GM18511 (cell line): ENCODE measurements around the gene POLH.
A peak's percentile ranks its signal among the peaks of the same experiment; 100 is the strongest.
"Not testable (repeated sequence)": the region's sequence is repeated elsewhere in the genome, so short reads cannot be mapped to it uniquely, and the experiment has no call there.

ENCODE experiments used
- ATAC-seq: cut with Tn5 transposase; IDR thresholded peaks from one replicate; pipeline ENCODE4 v1.9.1; 2021; ENCODE audit warnings: mild to moderate bottlenecking, moderate library complexity; ENCODE audit not compliant: unreplicated experiment

Gene POLH

GRCh38 chr6:43575772-43576551, at the start of gene POLH, which contains the start of gene XPO5:
TSS of gene POLH (plus strand) at chr6:43576185. CDS start at chr6:43582320, 6,135 bp downstream.
TSS of gene XPO5 (minus strand) at chr6:43576038. CDS start at chr6:43575864, 174 bp downstream.
- ATAC-seq: peak; percentile 88

GRCh38 chr6:43532201-43532600, 43.8 kb upstream of the POLH start:
- no peak for ATAC-seq

DNA sequence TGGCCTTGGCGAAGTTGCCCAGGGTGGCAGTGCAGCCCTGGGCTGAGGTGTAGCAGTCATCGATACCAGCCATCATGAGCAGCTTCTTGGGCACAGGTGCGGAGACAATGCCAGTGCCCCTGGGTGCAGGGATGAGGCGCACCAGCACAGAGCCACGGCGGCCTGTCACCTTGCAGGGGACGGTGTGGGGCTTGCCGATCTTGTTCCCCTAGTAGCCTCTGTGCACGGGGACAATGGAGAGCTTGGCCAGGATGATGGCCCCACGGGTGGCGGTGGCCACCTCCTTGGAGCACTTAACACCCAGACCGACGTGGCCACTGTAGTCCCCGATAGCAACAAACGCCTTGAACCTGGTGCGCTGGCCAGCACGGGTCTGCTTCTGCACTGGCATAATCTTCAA, 37.0 kb upstream of the POLH start:
- not testable (repeated sequence) for ATAC-seq

DNA sequence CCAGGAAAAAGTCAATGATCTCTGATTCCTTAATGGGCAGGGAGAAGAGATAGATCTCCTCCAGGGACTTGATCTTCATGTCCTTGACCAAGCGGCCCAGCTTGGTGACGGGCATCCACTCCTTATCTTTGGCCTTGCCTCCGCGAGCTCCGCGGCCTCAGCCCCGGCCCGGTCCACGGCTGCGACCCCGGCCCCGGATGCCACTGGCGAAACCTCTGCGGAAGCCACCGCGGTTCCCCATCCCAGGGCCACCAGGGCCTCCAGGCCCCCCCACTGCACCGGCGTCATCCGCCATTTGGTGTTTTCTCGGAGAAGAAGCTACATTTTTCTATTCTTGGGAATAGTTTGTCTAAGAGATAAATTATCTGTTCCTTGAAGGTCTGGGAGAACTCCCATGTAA, 36.6 kb upstream of the POLH start:
- ATAC-seq: not testable (repeated sequence)

DNA sequence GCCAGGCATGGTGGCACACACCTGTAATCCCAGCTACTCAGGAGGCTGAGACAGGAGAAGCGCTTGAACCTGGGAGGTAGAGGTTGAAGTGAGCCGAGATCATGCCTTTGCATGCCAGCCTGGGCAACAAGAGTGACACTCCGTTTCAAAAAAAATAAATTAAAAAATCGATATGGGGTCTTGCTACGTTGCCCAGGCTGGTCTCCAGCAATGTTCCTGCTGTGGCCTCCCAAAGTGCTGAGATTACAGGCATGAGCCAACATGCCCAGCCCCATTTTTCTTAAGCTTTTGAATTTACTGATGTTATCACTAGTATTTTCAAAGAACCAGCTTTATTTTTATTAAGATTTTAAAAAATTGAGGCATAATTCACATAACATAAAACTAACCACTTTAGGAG, 35.5 kb upstream of the POLH start:
- no peak for ATAC-seq

DNA sequence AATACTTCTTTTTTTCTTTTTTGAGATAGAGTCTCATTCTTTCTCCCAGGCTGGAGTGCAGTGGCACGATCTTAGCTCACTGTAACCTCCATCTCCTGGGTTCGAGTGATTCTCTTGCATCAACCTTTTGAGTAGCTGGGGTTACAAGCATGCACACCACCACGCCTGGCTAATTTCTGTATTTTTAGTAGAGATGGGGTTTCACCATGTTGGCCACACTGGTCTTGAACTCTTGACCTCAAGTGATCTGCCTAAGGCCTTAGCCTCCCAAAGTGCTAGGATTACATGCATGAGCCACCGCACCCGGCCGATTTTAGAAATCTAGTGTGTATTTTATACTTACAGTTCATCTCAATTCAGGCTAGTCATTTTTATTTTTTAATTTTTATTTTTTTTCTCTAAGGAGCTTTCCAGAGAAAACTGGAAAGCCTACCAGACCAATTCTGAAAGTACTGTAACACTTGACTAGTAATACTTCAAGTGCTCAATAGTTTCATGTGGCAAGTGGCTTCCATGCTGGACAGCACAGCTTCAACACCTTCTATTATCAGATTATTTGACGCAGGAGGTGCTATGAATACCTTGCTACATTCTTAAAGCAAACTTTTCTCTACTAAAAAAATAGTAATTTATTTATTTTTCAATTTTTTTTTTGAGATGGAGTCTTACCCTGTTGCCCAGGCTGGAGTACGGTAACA, 34.1 kb upstream of the POLH start:
- no peak for ATAC-seq

- ATAC-seq: no peak
These were observed 31.5 kb upstream of the POLH start for GRCh38 chr6:43544461-43544860.

DNA sequence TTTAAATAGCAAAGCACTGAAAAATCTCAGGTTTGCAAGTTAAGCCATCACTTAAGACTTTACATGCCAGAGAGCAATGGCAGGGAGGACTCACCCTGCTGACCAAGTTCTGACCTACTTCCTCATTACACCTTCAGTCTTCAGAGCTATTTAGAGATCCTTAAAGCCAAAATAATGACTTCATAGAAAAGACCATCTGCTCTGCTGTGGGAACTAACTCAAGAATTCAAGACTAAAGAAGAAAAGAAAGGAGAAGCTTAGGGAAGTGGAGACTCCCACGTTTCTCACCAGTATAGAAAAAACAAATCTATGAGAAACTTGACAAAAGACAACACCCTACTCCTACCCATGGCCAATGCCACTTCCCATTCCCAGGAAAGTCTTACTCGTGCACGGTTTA, 28.8 kb upstream of the POLH start:
- no peak for ATAC-seq

- not testable (repeated sequence) for ATAC-seq
These were observed 18.4 kb upstream of the POLH start for GRCh38 chr6:43557620-43558019.

DNA sequence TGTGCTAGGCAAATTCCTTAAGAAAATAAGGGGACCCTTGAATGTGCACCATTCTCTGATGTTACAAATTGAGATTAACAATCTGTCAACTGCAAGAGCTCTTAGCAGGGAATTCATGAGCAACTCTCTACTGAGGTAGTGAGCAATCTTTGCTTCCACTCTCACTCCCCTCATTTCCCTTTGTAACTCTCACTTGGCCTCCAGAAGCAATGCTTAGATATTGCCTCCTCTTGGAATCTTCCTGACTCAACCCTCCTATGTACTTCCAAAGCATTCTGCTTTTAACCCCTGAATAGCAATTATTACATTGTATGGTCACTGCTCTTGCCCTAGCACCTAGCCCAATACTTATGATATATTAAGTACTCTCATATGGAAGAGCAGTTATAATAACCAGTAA, 16.7 kb upstream of the POLH start:
- no peak for ATAC-seq

- no peak for ATAC-seq
These were observed 5.0 kb upstream of the POLH start for GRCh38 chr6:43570876-43571441.

DNA sequence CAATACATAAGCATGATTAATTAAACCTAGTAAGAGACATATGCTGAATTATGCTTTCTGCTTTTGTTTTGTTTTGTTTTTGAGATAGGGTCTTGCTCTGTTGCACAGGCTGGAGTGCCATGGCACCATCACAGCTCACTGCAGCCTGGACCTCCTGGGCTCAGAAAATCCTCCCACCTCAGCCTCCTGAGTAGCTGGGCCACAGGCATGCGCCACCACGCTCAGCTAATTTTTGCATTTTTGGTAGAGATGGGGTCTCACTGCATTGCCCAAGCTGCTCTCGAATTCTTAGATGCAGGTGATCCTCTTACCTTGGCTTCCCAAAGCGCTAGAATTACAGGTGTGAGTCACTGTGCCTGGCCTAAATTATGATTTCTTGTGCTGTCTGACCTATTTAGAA, 4.0 kb upstream of the POLH start:
- ATAC-seq: no peak

- ATAC-seq: peak; percentile 18
These were observed 747 bp upstream of the POLH start for GRCh38 chr6:43575105-43575771.

- no peak for ATAC-seq
These were observed 2.8 kb downstream of the POLH start for GRCh38 chr6:43578748-43579147.

DNA sequence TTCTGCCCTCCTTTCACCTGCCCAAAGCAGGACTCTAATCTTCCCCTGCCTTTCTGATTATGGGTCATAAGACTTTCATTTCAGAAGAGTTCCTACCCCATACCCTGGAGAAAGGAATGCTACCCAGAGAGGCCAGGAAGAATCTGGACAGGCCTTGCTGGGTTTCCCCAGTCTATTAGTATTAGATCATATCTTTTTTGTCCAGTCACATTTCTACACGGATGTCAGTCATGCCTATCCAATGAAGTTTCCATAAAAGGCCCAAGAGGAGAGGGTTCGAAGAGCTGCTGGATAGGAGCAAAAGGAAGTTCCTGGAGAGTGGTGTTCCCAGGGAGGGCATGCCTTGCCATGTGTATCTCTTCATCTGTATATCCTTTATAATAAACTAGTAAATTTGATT, 3.2 kb downstream of the POLH start:
- ATAC-seq: no peak

DNA sequence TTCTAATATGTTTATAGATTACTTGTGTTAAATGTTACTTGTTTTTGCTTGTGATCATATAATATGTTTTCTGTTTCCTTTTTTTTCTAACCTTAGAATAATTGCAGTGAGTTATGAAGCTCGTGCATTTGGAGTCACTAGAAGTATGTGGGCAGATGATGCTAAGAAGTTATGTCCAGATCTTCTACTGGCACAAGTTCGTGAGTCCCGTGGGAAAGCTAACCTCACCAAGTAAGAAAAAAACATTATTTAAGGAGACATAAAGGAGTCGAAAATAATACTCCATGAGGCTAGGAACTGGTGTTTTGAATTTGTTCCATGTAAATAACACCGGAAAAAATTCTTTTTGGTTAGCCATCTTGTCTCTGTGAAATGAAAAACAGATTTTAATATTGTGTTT, 6.9 kb downstream of the POLH start:
- ATAC-seq: no peak

- no peak for ATAC-seq
These were observed 9.0 kb downstream of the POLH start for GRCh38 chr6:43584892-43585570.

GRCh38 chr6:43588194-43588593, 12.2 kb downstream of the POLH start:
- no peak for ATAC-seq

DNA sequence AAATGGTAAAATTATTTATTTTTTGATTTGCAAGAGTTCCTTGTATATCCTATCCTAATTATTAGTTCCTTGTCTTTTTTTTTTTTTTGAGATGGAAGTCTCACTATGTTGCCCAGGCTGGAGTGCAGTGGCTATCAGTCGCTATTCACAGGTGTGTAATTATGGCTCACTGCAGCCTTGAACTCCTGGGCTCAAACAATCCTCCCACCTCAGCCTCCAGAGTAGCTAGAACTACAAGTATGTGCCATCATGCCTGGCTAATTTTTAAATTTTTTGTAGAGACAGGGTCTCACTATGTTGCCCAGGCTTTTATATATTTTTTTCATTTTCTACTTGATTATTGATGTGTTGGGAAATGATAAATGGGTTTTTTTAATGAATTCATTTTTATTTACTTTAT, 13.6 kb downstream of the POLH start:
- ATAC-seq: not testable (repeated sequence)

GRCh38 chr6:43593938-43594337, 18.0 kb downstream of the POLH start:
- ATAC-seq: no peak

DNA sequence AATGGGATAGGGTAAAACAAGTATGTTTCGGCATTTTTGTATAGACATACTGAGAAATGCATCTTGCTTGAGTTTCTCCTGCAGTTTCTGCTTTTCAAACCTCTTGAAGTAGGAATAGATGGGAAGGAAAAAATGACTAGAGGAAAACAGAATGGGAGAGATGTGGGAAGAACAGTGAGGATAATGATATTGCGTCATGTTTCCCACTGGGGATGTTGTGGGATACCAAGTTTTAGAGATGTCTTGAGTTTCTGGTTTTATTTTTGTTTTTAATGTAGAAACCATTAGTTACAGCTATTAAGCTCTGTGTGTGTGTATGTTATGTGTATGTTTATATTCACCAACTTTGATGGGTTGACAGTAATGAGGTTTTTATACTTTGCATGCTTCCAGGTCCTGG, 24.6 kb downstream of the POLH start:
- ATAC-seq: no peak
